ENCODE results near the gene ANXA1. TPM values are rescaled to one million over a fixed set of nuclear protein-coding genes. Genes with fewer than 3 reads are reported as not detected.
"Not testable (repeated sequence)": the region's sequence is repeated elsewhere in the genome, so short reads cannot be mapped to it uniquely, and the experiment has no call there.

ANXA1 gene, protein sequence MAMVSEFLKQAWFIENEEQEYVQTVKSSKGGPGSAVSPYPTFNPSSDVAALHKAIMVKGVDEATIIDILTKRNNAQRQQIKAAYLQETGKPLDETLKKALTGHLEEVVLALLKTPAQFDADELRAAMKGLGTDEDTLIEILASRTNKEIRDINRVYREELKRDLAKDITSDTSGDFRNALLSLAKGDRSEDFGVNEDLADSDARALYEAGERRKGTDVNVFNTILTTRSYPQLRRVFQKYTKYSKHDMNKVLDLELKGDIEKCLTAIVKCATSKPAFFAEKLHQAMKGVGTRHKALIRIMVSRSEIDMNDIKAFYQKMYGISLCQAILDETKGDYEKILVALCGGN
- total RNA-seq (100 to 1,000 TPM; 173 to 225 TPM), polyA plus RNA-seq (ENCODE audit: insufficient read length in 2 of 2) (10 to 100 TPM; 55.9 to 85.7 TPM)
- long read RNA-seq, donor 1, transcript ANXA1-201 (13 exons, 1,509 nt): major isoform, 42 of 59 reads
- long read RNA-seq, donor 1, partial matches to known transcripts: 10 of 59 reads
- long read RNA-seq, donor 1, other reads (novel, unspliced or antisense): 0 of 59 reads
- long read RNA-seq, donor 2, transcript ANXA1-201 (13 exons, 1,509 nt): major isoform, 10 of 12 reads
- long read RNA-seq, donor 2, partial matches to known transcripts: 0 of 12 reads
- long read RNA-seq, donor 2, other reads (novel, unspliced or antisense): 0 of 12 reads
- long read RNA-seq, donor 3, transcript ANXA1-201 (13 exons, 1,509 nt): major isoform, 22 of 22 reads
- long read RNA-seq, donor 3, partial matches to known transcripts: 0 of 22 reads
- long read RNA-seq, donor 3, other reads (novel, unspliced or antisense): 0 of 22 reads
- long read RNA-seq, donor 4, transcript ANXA1-201 (13 exons, 1,509 nt): major isoform, 44 of 77 reads
- long read RNA-seq, donor 4, transcript ANXA1-202 (12 exons, 2,209 nt): minor isoform, 5 of 77 reads
- long read RNA-seq, donor 4, partial matches to known transcripts: 24 of 77 reads
- long read RNA-seq, donor 4, other reads (novel, unspliced or antisense): 0 of 77 reads

DNA sequence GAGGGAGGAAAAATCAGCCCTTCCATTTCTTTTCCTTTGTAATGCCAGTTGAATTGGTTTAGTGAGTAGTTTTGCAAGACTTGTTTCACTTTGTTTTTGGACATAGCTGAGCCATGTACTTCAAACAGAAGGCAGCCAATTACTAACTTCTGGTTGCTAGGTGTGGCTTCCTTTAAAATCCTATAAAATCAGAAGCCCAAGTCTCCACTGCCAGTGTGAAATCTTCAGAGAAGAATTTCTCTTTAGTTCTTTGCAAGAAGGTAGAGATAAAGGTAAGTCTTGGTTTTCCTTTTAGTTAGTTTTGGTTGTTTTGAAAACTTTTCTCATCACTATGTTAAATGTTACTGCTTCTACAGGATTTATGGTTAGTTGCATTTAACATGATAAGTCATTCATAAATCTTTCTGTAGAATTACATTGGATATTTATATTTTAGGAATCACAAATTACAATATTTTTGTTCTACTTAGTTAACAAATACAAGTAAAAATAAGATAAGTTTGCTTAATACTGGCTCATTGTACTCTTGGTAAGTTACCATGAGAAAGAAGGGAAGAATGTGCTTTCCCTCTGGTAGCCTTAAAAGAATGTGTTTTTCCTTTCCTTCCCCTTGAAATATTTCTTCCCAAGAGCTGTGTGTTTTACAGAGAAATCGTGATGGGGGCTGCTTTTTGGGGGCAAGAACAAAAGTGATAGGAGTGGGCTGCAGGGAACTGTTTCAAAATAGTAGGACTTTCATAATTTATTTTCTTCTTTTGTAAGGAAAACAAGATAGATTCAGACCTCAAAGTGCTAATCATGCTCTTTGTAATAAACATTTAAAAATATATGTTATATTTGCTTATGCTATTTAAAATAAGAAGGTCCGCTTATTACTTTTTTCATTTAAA, at the start of gene ANXA1:
Gene ANXA1 (plus strand): TSS at position 213 of the 890 bp plus-strand sequence. CDS start 6,671 bp downstream, outside the sequence.
- no CpG with 5 or more reads among the region's 2 CpGs for WGBS (ENCODE audit: insufficient coverage)

DNA sequence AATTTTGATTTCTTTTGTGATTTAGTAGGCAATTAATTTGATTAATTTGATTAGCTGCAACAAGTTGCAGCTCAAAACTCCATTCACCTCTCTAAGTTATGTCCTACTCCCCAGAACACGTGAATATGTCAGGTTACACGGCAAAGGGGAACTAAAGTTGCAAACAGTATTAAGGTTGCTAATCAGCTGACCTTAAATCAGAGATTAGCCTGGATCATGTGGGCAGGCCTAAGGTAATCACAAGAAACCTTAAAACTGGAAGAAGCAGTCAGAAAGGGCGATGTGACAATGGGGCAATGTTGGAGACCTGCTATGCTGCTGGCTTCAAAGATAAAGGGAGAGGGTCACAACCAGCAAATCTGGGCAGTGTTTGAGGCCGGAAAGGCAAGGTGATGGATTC, 47.3 kb upstream of the ANXA1 start:
- Histone ChIP-seq H3K36me3 (ENCODE audit: control insufficient read depth, insufficient read depth, low read length) (no peaks in the 10 kb centered on the region), H3K27me3 (ENCODE audit: control insufficient read depth, insufficient read depth, low read length) (no peaks in the 10 kb centered on the region), H3K4me1 (ENCODE audit: control insufficient read depth, insufficient read depth, low read length) (no peaks in the 10 kb centered on the region), H3K27ac (ENCODE audit: low read depth, low read length) (no peak overlapping the region), H3K4me3 (ENCODE audit: low read depth, low read length) (no peak overlapping the region), H3K9me3 (ENCODE audit: control insufficient read depth, insufficient read depth, low read length) (no peaks in the 10 kb centered on the region)
- no peak for DNase-seq (ENCODE audit: low read depth in 4 of 6, low spot score in 6 of 6)
- WGBS (ENCODE audit: insufficient coverage): 94% methylated on average over 3 of the region's 4 CpGs

More for the DNA sequence above, at the start of gene ANXA1:
- H3K27ac ChIP-seq (ENCODE audit: low read depth, low read length): peak within 1 kb of the TSS; percentile 65
- H3K4me3 ChIP-seq (ENCODE audit: low read depth, low read length): peak within 1 kb of the TSS; percentile 46
- DNase-seq (ENCODE audit: low read depth in 4 of 6, low spot score in 6 of 6): peak in 1 of 6 donors; percentile 65
- no peaks in the 10 kb centered on the region for H3K36me3 ChIP-seq (ENCODE audit: control insufficient read depth, insufficient read depth, low read length)
- H3K27me3 ChIP-seq (ENCODE audit: control insufficient read depth, insufficient read depth, low read length): no peaks in the 10 kb centered on the region
- H3K9me3 ChIP-seq (ENCODE audit: control insufficient read depth, insufficient read depth, low read length): no peaks in the 10 kb centered on the region
- no peaks in the 10 kb centered on the region for H3K4me1 ChIP-seq (ENCODE audit: control insufficient read depth, insufficient read depth, low read length)

DNA sequence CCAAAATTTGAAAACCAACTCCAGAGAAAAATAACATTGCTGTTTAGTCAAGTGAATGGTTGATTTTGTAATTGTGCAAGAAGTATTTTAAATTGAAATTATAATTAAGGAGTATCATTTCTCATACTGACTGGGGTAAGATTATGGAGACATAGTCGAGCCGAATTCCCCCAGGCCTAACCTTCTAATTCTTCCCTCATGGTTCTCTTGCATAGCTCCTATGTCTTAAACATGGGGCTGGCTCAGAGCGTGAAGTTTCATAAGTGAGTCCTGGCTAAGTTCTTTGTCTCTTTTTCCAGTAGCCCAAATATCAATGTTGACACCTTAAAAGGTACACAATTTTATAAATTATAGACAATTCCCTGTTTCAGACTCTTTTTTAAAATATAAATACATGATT, 46.7 kb upstream of the ANXA1 start:
- Histone ChIP-seq H3K27me3 (ENCODE audit: control insufficient read depth, insufficient read depth, low read length) (no peaks in the 10 kb centered on the region), H3K36me3 (ENCODE audit: control insufficient read depth, insufficient read depth, low read length) (no peaks in the 10 kb centered on the region), H3K4me1 (ENCODE audit: control insufficient read depth, insufficient read depth, low read length) (no peaks in the 10 kb centered on the region), H3K9me3 (ENCODE audit: control insufficient read depth, insufficient read depth, low read length) (no peaks in the 10 kb centered on the region), H3K4me3 (ENCODE audit: low read depth, low read length) (no peak overlapping the region), H3K27ac (ENCODE audit: low read depth, low read length) (no peak overlapping the region)
- 83% methylated on average over 1 of the region's 3 CpGs for WGBS (ENCODE audit: insufficient coverage)
- DNase-seq (ENCODE audit: low read depth in 4 of 6, low spot score in 6 of 6): no peak

- H3K4me3 ChIP-seq (ENCODE audit: low read depth, low read length); H3K9me3 ChIP-seq (ENCODE audit: control insufficient read depth, insufficient read depth, low read length); H3K36me3 ChIP-seq (ENCODE audit: control insufficient read depth, insufficient read depth, low read length); H3K27ac ChIP-seq (ENCODE audit: low read depth, low read length); H3K4me1 ChIP-seq (ENCODE audit: control insufficient read depth, insufficient read depth, low read length); H3K27me3 ChIP-seq (ENCODE audit: control insufficient read depth, insufficient read depth, low read length): not testable (repeated sequence)
- WGBS (ENCODE audit: insufficient coverage): 100% methylated on average over 1 of the region's 5 CpGs
- DNase-seq (ENCODE audit: low read depth in 4 of 6, low spot score in 6 of 6): peak in 4 of 6 donors; percentile 8 to 45 (median 28)
These were observed 44.1 kb upstream of the ANXA1 start for GRCh38 chr9:73107489-73108069.

DNA sequence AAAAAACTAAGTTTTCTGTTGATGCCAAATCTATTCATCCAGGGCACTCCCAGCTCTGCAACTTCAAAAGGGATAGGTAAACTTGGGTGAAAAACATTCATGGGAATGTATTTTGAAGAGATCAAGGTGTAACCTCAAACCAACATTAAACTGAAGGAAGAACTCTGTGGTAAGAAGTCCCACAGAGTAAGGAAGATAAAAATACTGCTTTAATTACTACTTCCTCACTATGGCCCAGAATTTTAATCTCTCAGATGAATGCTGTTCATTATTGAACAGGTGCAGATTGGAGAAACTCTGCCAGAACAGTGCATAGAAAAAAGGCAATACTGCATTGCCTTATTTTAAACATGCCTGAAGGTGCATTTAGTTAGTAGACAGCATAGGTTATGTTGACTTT, 37.6 kb upstream of the ANXA1 start:
- Histone ChIP-seq H3K4me1 (ENCODE audit: control insufficient read depth, insufficient read depth, low read length) (no peaks in the 10 kb centered on the region), H3K4me3 (ENCODE audit: low read depth, low read length) (no peak overlapping the region), H3K9me3 (ENCODE audit: control insufficient read depth, insufficient read depth, low read length) (no peaks in the 10 kb centered on the region), H3K27me3 (ENCODE audit: control insufficient read depth, insufficient read depth, low read length) (no peaks in the 10 kb centered on the region), H3K27ac (ENCODE audit: low read depth, low read length) (no peak overlapping the region), H3K36me3 (ENCODE audit: control insufficient read depth, insufficient read depth, low read length) (no peaks in the 10 kb centered on the region)
- DNase-seq (ENCODE audit: low read depth in 4 of 6, low spot score in 6 of 6): peak in 1 of 6 donors; percentile 49

DNA sequence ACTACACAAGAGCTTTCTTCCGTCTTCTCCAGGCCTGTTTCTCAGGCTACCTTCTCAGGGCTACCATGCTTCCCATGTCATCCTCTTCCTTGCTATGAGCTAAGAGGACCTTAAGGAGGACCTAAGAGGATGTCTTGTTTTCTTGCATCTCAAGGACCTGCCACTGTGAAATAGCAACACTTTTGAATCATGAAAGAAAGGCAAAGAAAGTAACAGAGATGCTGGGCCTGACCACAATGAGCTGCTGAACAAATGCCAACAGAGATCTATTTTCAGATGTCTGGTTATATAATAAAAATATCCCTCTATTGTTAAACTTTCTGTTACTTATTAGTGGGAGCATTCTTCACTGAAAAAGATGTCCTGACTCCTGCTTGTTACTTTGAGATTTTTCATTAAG, 36.7 kb upstream of the ANXA1 start:
- H3K27ac ChIP-seq (ENCODE audit: low read depth, low read length): no peak overlapping the region
- H3K27me3 ChIP-seq (ENCODE audit: control insufficient read depth, insufficient read depth, low read length): no peaks in the 10 kb centered on the region
- no CpG with 5 or more reads among the region's 1 CpG for WGBS (ENCODE audit: insufficient coverage)
- no peaks in the 10 kb centered on the region for H3K4me1 ChIP-seq (ENCODE audit: control insufficient read depth, insufficient read depth, low read length)
- no peak overlapping the region for H3K4me3 ChIP-seq (ENCODE audit: low read depth, low read length)
- no peaks in the 10 kb centered on the region for H3K36me3 ChIP-seq (ENCODE audit: control insufficient read depth, insufficient read depth, low read length)
- no peaks in the 10 kb centered on the region for H3K9me3 ChIP-seq (ENCODE audit: control insufficient read depth, insufficient read depth, low read length)
- DNase-seq (ENCODE audit: low read depth in 4 of 6, low spot score in 6 of 6): no peak

DNA sequence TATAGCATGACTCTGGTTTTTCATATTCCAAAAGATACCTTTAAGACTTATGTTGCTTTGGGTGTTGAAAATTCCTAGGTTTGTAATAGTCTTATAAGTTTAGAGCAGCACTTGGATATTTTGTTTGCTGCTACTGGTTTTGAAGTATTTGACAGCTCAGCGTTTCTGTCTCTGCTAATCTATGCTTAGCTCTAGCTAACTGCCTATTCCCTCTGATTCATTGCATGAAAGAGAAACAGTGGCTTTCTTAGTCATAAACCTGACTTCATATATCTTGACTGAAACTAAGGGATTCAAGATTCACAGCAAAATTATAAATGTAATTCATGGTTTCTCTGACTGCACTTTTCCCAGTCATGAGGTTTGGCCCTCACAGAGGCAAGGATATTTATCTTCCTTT, 35.6 kb upstream of the ANXA1 start:
- DNase-seq (ENCODE audit: low read depth in 4 of 6, low spot score in 6 of 6): peak in 1 of 6 donors; percentile 59
- no peaks in the 10 kb centered on the region for H3K36me3 ChIP-seq (ENCODE audit: control insufficient read depth, insufficient read depth, low read length)

GRCh38 chr9:73116880-73117279, 34.8 kb upstream of the ANXA1 start:
- Histone ChIP-seq H3K4me3 (ENCODE audit: low read depth, low read length) (no peak overlapping the region), H3K36me3 (ENCODE audit: control insufficient read depth, insufficient read depth, low read length) (no peaks in the 10 kb centered on the region), H3K27me3 (ENCODE audit: control insufficient read depth, insufficient read depth, low read length) (no peaks in the 10 kb centered on the region), H3K9me3 (ENCODE audit: control insufficient read depth, insufficient read depth, low read length) (no peaks in the 10 kb centered on the region), H3K27ac (ENCODE audit: low read depth, low read length) (no peak overlapping the region), H3K4me1 (ENCODE audit: control insufficient read depth, insufficient read depth, low read length) (no peaks in the 10 kb centered on the region)
- DNase-seq (ENCODE audit: low read depth in 4 of 6, low spot score in 6 of 6): no peak
- no CpG with 5 or more reads among the region's 1 CpG for WGBS (ENCODE audit: insufficient coverage)

More for the DNA sequence above, 35.6 kb upstream of the ANXA1 start:
- Histone ChIP-seq H3K4me1 (ENCODE audit: control insufficient read depth, insufficient read depth, low read length) (no peaks in the 10 kb centered on the region), H3K27me3 (ENCODE audit: control insufficient read depth, insufficient read depth, low read length) (no peaks in the 10 kb centered on the region), H3K27ac (ENCODE audit: low read depth, low read length) (no peak overlapping the region), H3K9me3 (ENCODE audit: control insufficient read depth, insufficient read depth, low read length) (no peaks in the 10 kb centered on the region), H3K4me3 (ENCODE audit: low read depth, low read length) (no peak overlapping the region)
- WGBS (ENCODE audit: insufficient coverage): 67% methylated on average over 1 of the region's 1 CpG

- Histone ChIP-seq H3K4me3 (ENCODE audit: low read depth, low read length) (no peak overlapping the region), H3K27me3 (ENCODE audit: control insufficient read depth, insufficient read depth, low read length) (no peaks in the 10 kb centered on the region)
- DNase-seq (ENCODE audit: low read depth in 4 of 6, low spot score in 6 of 6): no peak
These were observed 33.4 kb upstream of the ANXA1 start for GRCh38 chr9:73118286-73118685.

More at GRCh38 chr9:73118286-73118685, 33.4 kb upstream of the ANXA1 start:
- Histone ChIP-seq H3K27ac (ENCODE audit: low read depth, low read length) (no peak overlapping the region), H3K36me3 (ENCODE audit: control insufficient read depth, insufficient read depth, low read length) (no peaks in the 10 kb centered on the region), H3K9me3 (ENCODE audit: control insufficient read depth, insufficient read depth, low read length) (no peaks in the 10 kb centered on the region), H3K4me1 (ENCODE audit: control insufficient read depth, insufficient read depth, low read length) (no peaks in the 10 kb centered on the region)
